ENCODE results near the gene KCNAB3.

DNA sequence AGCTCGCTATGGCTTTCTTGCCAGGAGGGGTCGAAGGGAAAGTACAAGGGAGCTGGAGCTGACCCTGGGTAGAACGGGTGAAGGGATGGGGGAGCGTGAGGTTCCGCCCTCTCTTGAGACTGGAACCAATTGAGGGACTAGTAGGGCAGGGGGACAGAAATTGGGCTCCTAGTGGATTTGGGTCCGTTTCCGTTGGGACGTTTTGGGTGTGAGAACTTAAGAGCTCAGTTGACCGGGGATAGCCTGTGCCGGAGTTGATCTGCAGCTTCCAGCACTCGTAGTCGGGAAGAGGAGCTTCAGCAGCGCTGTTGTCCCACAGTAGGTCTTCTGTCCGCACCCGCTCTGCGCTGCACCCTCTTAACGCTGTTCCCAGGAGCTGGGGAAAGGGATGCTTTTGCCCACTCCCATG lies 2.8 kb upstream of the KCNAB3 start:
- TF ChIP-seq, protein P1, sequence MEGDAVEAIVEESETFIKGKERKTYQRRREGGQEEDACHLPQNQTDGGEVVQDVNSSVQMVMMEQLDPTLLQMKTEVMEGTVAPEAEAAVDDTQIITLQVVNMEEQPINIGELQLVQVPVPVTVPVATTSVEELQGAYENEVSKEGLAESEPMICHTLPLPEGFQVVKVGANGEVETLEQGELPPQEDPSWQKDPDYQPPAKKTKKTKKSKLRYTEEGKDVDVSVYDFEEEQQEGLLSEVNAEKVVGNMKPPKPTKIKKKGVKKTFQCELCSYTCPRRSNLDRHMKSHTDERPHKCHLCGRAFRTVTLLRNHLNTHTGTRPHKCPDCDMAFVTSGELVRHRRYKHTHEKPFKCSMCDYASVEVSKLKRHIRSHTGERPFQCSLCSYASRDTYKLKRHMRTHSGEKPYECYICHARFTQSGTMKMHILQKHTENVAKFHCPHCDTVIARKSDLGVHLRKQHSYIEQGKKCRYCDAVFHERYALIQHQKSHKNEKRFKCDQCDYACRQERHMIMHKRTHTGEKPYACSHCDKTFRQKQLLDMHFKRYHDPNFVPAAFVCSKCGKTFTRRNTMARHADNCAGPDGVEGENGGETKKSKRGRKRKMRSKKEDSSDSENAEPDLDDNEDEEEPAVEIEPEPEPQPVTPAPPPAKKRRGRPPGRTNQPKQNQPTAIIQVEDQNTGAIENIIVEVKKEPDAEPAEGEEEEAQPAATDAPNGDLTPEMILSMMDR (IDR thresholded peaks at IDR 0.05; ENCODE audit: low read depth, low read length, missing input control): no peak
- no peak for TF ChIP-seq YY1 (IDR thresholded peaks at IDR 0.05)
- TF ChIP-seq, protein P2, sequence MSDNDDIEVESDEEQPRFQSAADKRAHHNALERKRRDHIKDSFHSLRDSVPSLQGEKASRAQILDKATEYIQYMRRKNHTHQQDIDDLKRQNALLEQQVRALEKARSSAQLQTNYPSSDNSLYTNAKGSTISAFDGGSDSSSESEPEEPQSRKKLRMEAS (IDR thresholded peaks at IDR 0.05): no peak
- TF ChIP-seq JUND (IDR thresholded peaks at IDR 0.05): no peak

Data from liver (tissue), 3 donors.